Subcutaneous abdominal adipose tissue (tissue), 5 donors: ENCODE results near the gene OR4D9.

Source experiments
- H3K27ac ChIP-seq: one replicate; pipeline ENCODE4 v1.7.0; 2013; ENCODE audit warnings: low read depth, mild to moderate bottlenecking, inconsistent platforms, low read length, moderate library complexity
- H3K27me3 ChIP-seq, 5 donors: one replicate each; pipeline ENCODE4 v1.7.0; 2013; ENCODE audit warnings: low read length in 5 of 5, inconsistent platforms in 1 of 5; ENCODE audit not compliant: control insufficient read depth in 5 of 5, insufficient read depth in 4 of 5
- H3K36me3 ChIP-seq, 5 donors: one replicate each; pipeline ENCODE4 v1.7.0; 2013; ENCODE audit warnings: low read length in 5 of 5; ENCODE audit not compliant: control insufficient read depth in 5 of 5, insufficient read depth in 5 of 5
- H3K4me1 ChIP-seq, 5 donors: one replicate each; pipeline ENCODE4 v1.7.0; 2013; ENCODE audit warnings: low read length in 5 of 5, mild to moderate bottlenecking in 3 of 5, moderate library complexity in 1 of 5; ENCODE audit not compliant: control insufficient read depth in 5 of 5, insufficient read depth in 5 of 5
- H3K4me3 ChIP-seq, 5 donors: one replicate each; pipeline ENCODE4 v1.7.0; 2013; ENCODE audit warnings: low read length in 5 of 5, low read depth in 1 of 5
- H3K9ac ChIP-seq, 5 donors: one replicate each; pipeline ENCODE4 v1.7.0; 2013; ENCODE audit warnings: low read length in 5 of 5, mild to moderate bottlenecking in 4 of 5, moderate library complexity in 3 of 5
- H3K9me3 ChIP-seq, 5 donors: one replicate each; pipeline ENCODE4 v1.7.0; 2013; ENCODE audit warnings: low read length in 5 of 5; ENCODE audit not compliant: control insufficient read depth in 5 of 5
- donor health status: healthy.
- donor health status: healthy.
- donor health status: healthy.
- donor health status: healthy.
- donor health status: healthy.

OR4D9 gene

GRCh38 chr11:59558270-59558643, 46.9 kb downstream of the OR4D9 start:
- Histone ChIP-seq H3K36me3 (no peaks in the 10 kb centered on the region), H3K9ac (no peak overlapping the region), H3K4me1 (peaks cover 7 to 34% (median 26%) of the 10 kb centered on the region in 5 donors), H3K27me3 (no peaks in the 10 kb centered on the region), H3K9me3 (no peaks in the 10 kb centered on the region), H3K4me3 (peak overlapping the region in 1 of 5 donors; percentile 68), H3K27ac (no peak overlapping the region)

DNA sequence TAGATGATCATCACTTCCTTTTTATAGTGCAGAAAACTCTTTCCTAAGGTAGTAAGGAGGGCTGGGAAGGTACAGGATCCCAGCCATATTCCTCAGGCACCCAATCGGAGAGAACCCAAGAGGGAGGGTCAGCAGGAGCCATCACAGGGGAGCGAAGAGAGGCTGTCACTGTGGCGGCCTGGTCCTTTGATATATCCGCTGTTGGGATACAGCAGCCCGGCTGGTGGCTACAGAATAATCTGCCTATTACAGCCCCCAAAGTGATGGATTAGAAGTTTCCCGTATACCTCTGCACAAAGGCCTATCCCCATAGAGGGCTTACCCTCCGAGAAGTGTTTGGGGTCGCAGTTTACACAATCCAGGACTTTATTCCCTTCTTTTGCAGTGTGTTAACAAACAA, 48.5 kb downstream of the OR4D9 start:
- Histone ChIP-seq H3K9ac (peak overlapping the region in 2 of 5 donors; percentile 60 to 83), H3K27me3 (no peaks in the 10 kb centered on the region), H3K36me3 (no peaks in the 10 kb centered on the region)

DNA sequence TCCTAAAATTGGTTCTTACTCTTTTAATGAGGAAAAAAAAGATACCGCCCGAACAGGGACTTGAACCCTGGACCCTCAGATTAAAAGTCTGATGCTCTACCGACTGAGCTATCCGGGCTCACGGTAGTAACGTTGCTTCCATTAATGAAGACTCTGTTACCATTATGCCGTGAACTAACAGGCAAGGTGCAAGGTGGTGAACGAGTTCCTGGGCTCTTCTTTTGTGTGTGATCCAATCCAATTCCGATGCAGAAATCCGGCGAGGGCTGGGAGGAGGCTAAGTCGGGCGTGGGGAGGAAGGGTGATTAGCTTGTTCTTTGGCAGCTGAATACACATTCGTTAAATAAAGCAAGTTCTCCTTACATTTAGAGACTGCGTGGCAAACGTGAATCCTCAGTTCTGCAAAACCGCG, 49.0 kb downstream of the OR4D9 start:
- Histone ChIP-seq H3K36me3 (no peaks in the 10 kb centered on the region), H3K4me3 (peak overlapping the region; percentile 88 to 99 (median 97)), H3K9me3 (no peaks in the 10 kb centered on the region), H3K9ac (peak overlapping the region; percentile 59 to 83 (median 78)), H3K27ac (peak overlapping the region; percentile 86), H3K4me1 (peaks cover 7 to 34% (median 26%) of the 10 kb centered on the region in 5 donors), H3K27me3 (no peaks in the 10 kb centered on the region)

More for the DNA sequence above, 48.5 kb downstream of the OR4D9 start:
- peak overlapping the region in 4 of 5 donors; percentile 88 to 99 (median 96) for H3K4me3 ChIP-seq
- H3K9me3 ChIP-seq = no peaks in the 10 kb centered on the region
- peaks cover 7 to 34% (median 26%) of the 10 kb centered on the region in 5 donors for H3K4me1 ChIP-seq
- peak overlapping the region; percentile 86 for H3K27ac ChIP-seq

GRCh38 chr11:59560702-59561473, 49.5 kb downstream of the OR4D9 start:
- H3K9ac ChIP-seq = peak overlapping the region; percentile 59 to 83 (median 78)
- peak overlapping the region; percentile 88 to 99 (median 97) for H3K4me3 ChIP-seq
- no peaks in the 10 kb centered on the region for H3K27me3 ChIP-seq
- H3K36me3 ChIP-seq = no peaks in the 10 kb centered on the region
- H3K27ac ChIP-seq = peak overlapping the region; percentile 86
- no peaks in the 10 kb centered on the region for H3K9me3 ChIP-seq
- H3K4me1 ChIP-seq = peaks cover 2 to 33% (median 22%) of the 10 kb centered on the region in 5 donors

DNA sequence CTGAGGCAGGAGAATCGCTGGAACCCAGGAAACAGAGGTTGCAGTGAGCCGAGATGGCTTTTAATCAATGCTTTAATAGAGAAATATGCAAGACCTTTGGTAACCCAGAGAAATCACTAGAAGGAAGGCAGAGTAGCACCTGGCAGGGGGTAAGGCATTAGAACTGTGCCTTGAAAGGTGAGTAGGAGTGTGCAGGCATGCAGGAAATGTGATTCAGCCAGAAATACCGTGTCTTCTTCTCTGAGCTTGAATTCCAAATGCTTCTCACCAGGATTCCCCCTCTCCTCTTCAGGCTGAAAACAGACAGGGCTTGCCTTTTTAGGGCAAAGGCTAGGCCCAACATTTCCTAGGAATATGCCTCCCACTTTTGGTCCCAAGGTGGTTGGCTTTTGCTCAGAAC, 51.0 kb downstream of the OR4D9 start:
- Histone ChIP-seq H3K27me3 (no peaks in the 10 kb centered on the region), H3K4me3 (no peak overlapping the region), H3K36me3 (no peaks in the 10 kb centered on the region), H3K27ac (no peak overlapping the region), H3K9ac (no peak overlapping the region), H3K4me1 (peaks cover 5 to 24% (median 11%) of the 10 kb centered on the region in 5 donors), H3K9me3 (no peaks in the 10 kb centered on the region)
